PC-9 (cell line): Measurements from ENCODE around the gene SRGAP3. TPM values are rescaled to one million over a fixed set of nuclear protein-coding genes. Genes with fewer than 3 reads are reported as not detected.

ENCODE experiments used
- BruUV-seq: library from RNA; stranded (reverse); fragments of 400-500 nt; replicated peaks from 2 replicates; lab custom pipeline; 2021; lab: Mats Ljungman, UMichigan
- CTCF ChIA-PET: fragments of 300-600 bp; sonication (Branson Sonifier 250); formaldehyde crosslinking; loops from one replicate; lab custom pipeline; 2022; ENCODE audit warnings: antibody characterized with exemption; lab: Charles Lee
- POLR2A ChIA-PET: fragments of 300-600 bp; sonication (Branson Sonifier 250); formaldehyde crosslinking; loops from one replicate; lab custom pipeline; 2022; ENCODE audit warnings: antibody characterized with exemption; ENCODE audit not compliant: unreplicated experiment; lab: Charles Lee
- DNase-seq, 2 experiments: peaks; one replicate each; pipeline versions ENCODE4 v3.0.0 to v3.0.0-alpha.2; 2015 to 2022; ENCODE audit warnings: mixed read lengths in 1 of 2
- H2AFZ ChIP-seq: fragments of 200-600 bp; sonication (generic); 2 replicates; pipeline ENCODE4 v1.8.1; 2017; ENCODE audit warnings: antibody characterized with exemption
- H3F3A ChIP-seq: fragments of 200-600 bp; sonication (generic); 2 replicates; pipeline ENCODE4 v1.8.1; 2017; ENCODE audit warnings: antibody characterized with exemption, mild to moderate bottlenecking, low read depth; ENCODE audit not compliant: insufficient read depth
- H3K27ac ChIP-seq: fragments of 200-600 bp; sonication (generic); 2 replicates; pipeline ENCODE4 v1.6.1; 2016; ENCODE audit warnings: mixed run types
- H3K27me3 ChIP-seq: fragments of 200-600 bp; sonication (generic); 2 replicates; pipeline ENCODE4 v1.6.1; 2016; ENCODE audit warnings: low read depth, mixed run types; ENCODE audit not compliant: insufficient read depth
- H3K36me3 ChIP-seq: fragments of 200-600 bp; sonication (generic); 2 replicates; pipeline ENCODE4 v1.6.1; 2016; ENCODE audit warnings: low read depth, mixed run types
- H3K4me1 ChIP-seq: fragments of 200-600 bp; sonication (generic); replicated peaks from 2 replicates; pipeline ENCODE4 v1.6.1; 2016; ENCODE audit warnings: mixed run types; ENCODE audit not compliant: insufficient read depth
- H3K4me2 ChIP-seq: fragments of 200-600 bp; sonication (generic); 2 replicates; pipeline ENCODE4 v1.6.1; 2017; ENCODE audit warnings: mixed run types
- H3K4me3 ChIP-seq: fragments of 200-600 bp; sonication (generic); 2 replicates; pipeline ENCODE4 v1.6.1; 2016; ENCODE audit warnings: mixed run types
- H3K79me2 ChIP-seq: fragments of 200-600 bp; sonication (generic); 2 replicates; pipeline ENCODE4 v1.6.1; 2017; ENCODE audit warnings: low read depth, mixed run types
- H3K9me2 ChIP-seq: fragments of 200-600 bp; sonication (generic); 2 replicates; pipeline ENCODE4 v1.8.1; 2017; ENCODE audit warnings: mild to moderate bottlenecking; ENCODE audit not compliant: insufficient read depth
- H3K9me3 ChIP-seq: fragments of 200-600 bp; sonication (generic); 2 replicates; pipeline ENCODE4 v1.8.1; 2016; ENCODE audit warnings: low read depth; ENCODE audit not compliant: insufficient read depth
- H4K20me1 ChIP-seq: fragments of 200-600 bp; sonication (generic); 2 replicates; pipeline ENCODE4 v1.8.1; 2017; ENCODE audit not compliant: insufficient read depth
- EZH2 ChIP-seq: fragments of 200-600 bp; sonication (generic); IDR thresholded peaks from 2 replicates; pipeline ENCODE4 v1.8.0; 2017; ENCODE audit warnings: antibody characterized with exemption, low read depth
- intact Hi-C: fragments of 100-400 bp; cut with micrococcal nuclease; formaldehyde crosslinking; loops from one replicate; pipeline ENCODE4 v1.10.0; 2022; ENCODE audit not compliant: unreplicated experiment
- total RNA-seq: library from RNA; stranded (reverse); gene quantifications from 2 replicates; pipeline ENCODE4 v1.2.3, GENCODE V29; 2021
- TF ChIP-seq, protein P1 (sequence below): fragments of 200-600 bp; sonication (generic); conservative IDR thresholded peaks from 2 replicates; pipeline ENCODE4 v1.6.1; 2017; ENCODE audit warnings: mixed run types, antibody characterized with exemption, mild to moderate bottlenecking, moderate library complexity

SRGAP3 gene
- total RNA-seq, 1 experiment from 2014 or later: 17.5 TPM

GRCh38 chr3:9233814-9234600 is 15.4 kb downstream of the SRGAP3 start:
- H3K4me3 ChIP-seq: no peak overlapping the region
- no peaks in the 10 kb centered on the region for H3K36me3 ChIP-seq
- no peak overlapping the region for H2AFZ ChIP-seq
- no peaks in the 10 kb centered on the region for H4K20me1 ChIP-seq
- CTCF ChIA-PET: interaction anchor here (1.6 kb wide), 1 partner anchor 69 kb away, joined by 3 read pairs; no protein-coding TSS in a partner anchor
- no peaks in the 10 kb centered on the region for H3K27me3 ChIP-seq
- no peak overlapping the region for H3K4me2 ChIP-seq
- POLR2A ChIA-PET: interaction anchor here (0.6 to 0.7 kb wide), 2 partner anchors 143 to 270 kb away, joined by 3 to 4 read pairs; partner anchors contain the start of gene RAD18
- no peaks in the 10 kb centered on the region for H3F3A ChIP-seq
- DNase-seq: no peak
- no peaks in the 10 kb centered on the region for H3K4me1 ChIP-seq
- intact Hi-C loops: no loop called here
- no peaks in the 10 kb centered on the region for H3K79me2 ChIP-seq
- H3K27ac ChIP-seq: no peak overlapping the region
- no TSS peak for BruUV-seq
- no peak for TF ChIP-seq EZH2
- TF ChIP-seq, protein P1, sequence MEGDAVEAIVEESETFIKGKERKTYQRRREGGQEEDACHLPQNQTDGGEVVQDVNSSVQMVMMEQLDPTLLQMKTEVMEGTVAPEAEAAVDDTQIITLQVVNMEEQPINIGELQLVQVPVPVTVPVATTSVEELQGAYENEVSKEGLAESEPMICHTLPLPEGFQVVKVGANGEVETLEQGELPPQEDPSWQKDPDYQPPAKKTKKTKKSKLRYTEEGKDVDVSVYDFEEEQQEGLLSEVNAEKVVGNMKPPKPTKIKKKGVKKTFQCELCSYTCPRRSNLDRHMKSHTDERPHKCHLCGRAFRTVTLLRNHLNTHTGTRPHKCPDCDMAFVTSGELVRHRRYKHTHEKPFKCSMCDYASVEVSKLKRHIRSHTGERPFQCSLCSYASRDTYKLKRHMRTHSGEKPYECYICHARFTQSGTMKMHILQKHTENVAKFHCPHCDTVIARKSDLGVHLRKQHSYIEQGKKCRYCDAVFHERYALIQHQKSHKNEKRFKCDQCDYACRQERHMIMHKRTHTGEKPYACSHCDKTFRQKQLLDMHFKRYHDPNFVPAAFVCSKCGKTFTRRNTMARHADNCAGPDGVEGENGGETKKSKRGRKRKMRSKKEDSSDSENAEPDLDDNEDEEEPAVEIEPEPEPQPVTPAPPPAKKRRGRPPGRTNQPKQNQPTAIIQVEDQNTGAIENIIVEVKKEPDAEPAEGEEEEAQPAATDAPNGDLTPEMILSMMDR: no peak
- H3K9me2 ChIP-seq: no peaks in the 10 kb centered on the region
- no peaks in the 10 kb centered on the region for H3K9me3 ChIP-seq

- intact Hi-C loops: no loop called here
- TF ChIP-seq, protein P1: no peak
- no peak for TF ChIP-seq EZH2
- H3K4me3 ChIP-seq: no peak overlapping the region
Measured at GRCh38 chr3:9233101-9233500, 16.3 kb downstream of the SRGAP3 start.

GRCh38 chr3:9231937-9232336 is 17.5 kb downstream of the SRGAP3 start:
- BruUV-seq: no TSS peak

More at GRCh38 chr3:9233101-9233500, 16.3 kb downstream of the SRGAP3 start:
- ChIA-PET POLR2A (interaction anchor here (0.6 to 0.7 kb wide), 2 partner anchors 142 to 270 kb away, joined by 3 to 4 read pairs; partner anchors contain the start of gene RAD18), CTCF (no interaction called here)
- Histone ChIP-seq H3K4me2 (no peak overlapping the region), H3F3A (no peaks in the 10 kb centered on the region), H4K20me1 (no peaks in the 10 kb centered on the region), H2AFZ (no peak overlapping the region), H3K36me3 (no peaks in the 10 kb centered on the region), H3K9me3 (no peaks in the 10 kb centered on the region), H3K79me2 (no peaks in the 10 kb centered on the region), H3K27me3 (no peaks in the 10 kb centered on the region), H3K4me1 (no peaks in the 10 kb centered on the region), H3K27ac (no peak overlapping the region), H3K9me2 (no peaks in the 10 kb centered on the region)
- BruUV-seq: no TSS peak
- no peak for DNase-seq

More at GRCh38 chr3:9231937-9232336, 17.5 kb downstream of the SRGAP3 start:
- Histone ChIP-seq H3K27me3 (no peaks in the 10 kb centered on the region), H3K27ac (no peak overlapping the region), H3F3A (no peaks in the 10 kb centered on the region), H4K20me1 (no peaks in the 10 kb centered on the region), H2AFZ (no peak overlapping the region), H3K9me3 (no peaks in the 10 kb centered on the region), H3K4me2 (no peak overlapping the region), H3K4me3 (no peak overlapping the region), H3K9me2 (no peaks in the 10 kb centered on the region), H3K4me1 (no peaks in the 10 kb centered on the region), H3K36me3 (no peaks in the 10 kb centered on the region), H3K79me2 (no peaks in the 10 kb centered on the region)
- no peak for TF ChIP-seq EZH2
- TF ChIP-seq, protein P1: no peak
- intact Hi-C loops: no loop called here
- ChIA-PET POLR2A (no interaction called here), CTCF (no interaction called here)
- DNase-seq: no peak
